DMS53 treated with DMSO at 0.1 percent for 48 hours (cell line): ENCODE measurements around the gene PTTG1IP.

ENCODE experiments used
- DNase-seq: peaks from one replicate; lab custom pipeline; 2025; ENCODE audit not compliant: unreplicated experiment; lab: John Stamatoyannopoulos, UW

The PTTG1IP gene

DNA sequence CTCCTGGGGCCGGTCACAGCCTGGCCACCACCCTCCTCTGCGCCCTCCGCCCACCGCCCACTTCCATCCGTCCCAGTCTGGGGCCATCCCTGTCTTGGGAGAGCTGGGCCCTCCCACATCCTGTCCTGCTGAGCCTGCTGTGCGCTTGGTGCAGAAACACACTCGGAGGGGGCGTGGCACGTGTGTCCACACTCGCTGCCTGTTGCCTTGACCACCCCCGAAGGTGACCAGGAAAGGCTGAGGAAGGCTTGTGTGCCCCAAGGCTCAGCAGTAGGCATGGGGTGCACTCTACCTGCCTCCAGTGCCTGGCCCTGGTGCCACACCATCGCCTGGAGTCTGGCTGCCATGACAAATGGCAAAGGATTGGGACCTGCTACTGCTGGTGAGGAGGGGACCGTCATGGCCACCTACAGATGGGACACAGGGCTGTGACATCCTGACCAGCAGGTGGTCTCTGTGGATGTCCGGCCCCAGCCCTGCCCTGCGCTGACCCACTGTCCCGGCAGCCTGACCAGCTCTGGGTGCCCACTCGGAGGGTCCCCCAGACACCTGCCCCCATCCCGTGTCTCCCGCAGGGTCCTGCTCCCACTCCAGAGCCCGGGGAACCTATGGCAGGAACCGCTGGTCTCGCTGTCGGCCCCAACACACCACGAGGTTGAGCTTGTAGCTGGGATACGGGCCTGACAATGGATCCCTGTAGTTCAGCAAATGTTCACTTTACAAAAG is 23.2 kb upstream of the PTTG1IP start:
- DNase-seq = no peak

DNA sequence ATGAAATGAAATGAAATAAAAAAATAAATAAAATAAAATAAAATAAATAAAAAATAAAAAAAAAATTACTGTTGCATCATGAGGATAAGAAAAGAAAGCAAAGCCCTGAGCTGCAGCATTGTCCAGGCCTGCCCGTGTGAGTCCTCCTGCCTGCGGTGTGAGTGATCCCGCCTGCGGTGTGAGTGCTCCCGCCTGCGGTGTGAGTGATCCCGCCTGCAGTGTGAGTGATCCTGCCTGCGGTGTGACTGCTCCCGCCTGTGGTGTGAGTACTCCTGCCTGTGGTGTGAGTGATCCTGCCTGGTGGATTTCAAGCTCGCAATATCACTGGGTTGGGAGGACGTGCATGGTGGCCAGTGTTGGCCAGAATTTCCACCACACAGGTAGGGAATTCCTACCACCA is 22.4 kb upstream of the PTTG1IP start:
- DNase-seq = no peak

DNA sequence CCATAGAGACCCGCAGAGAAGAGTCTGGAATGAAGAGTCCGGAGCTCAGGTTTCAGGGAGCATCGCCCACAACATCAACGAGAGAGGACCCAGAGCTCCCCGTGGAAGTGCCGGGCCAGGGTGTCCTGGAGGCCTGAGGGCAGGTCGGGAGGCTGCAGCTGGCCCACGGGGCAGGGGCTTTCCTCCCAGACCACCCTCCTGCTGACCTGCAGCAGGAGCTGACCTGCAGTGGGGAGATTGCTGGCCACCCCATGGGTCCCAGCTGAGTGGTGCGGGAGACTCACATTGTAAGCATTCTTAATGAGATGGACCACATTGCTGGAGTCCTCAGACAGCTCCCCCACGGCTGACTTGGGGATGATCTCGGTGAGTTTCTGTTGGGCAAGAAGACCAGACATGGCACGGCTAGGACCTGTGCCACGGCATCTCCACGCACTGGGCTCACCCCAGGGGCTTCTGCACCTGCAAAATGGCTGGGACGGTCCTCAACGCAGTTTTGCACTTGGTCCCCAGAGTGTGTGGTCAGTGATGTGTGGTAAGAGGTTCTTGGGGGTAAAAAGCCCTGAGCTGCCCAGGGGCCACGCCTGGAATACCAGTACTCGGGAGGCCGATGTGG is 21.3 kb upstream of the PTTG1IP start:
- no peak for DNase-seq

DNA sequence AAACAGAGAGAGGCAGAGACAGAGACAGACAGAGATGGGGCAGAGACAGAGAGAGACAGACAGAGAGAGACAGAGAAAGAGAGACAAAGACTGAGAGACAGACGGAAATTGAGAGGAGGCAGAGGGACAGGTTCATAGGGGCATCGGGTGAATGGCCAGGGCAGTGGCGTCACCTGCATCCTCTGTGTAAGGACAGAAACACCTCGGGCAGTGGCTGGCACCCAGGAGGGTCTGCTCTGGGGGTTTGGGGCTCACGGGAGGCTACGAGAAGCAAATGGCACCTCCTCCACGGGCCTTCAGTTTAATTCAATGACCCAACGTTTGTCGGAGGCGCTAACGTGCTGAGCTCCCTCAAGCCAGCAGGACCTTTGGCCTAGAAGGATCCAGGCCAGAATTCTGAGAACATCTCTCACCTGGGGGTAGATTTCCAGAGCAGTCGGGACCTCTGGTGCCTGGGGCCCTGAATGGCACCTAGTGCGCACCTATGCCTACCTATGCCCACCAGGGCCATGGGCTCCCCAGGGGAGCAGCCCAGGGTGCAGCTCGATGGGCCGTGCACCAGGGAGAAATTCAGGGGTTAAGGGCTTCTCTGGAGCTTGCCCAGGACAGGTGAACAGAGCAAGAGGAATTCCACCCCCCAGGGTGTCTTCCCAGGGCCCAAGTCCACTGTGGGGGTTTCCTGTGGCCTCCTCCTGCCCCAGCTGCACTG is 20.6 kb upstream of the PTTG1IP start:
- no peak for DNase-seq

DNA sequence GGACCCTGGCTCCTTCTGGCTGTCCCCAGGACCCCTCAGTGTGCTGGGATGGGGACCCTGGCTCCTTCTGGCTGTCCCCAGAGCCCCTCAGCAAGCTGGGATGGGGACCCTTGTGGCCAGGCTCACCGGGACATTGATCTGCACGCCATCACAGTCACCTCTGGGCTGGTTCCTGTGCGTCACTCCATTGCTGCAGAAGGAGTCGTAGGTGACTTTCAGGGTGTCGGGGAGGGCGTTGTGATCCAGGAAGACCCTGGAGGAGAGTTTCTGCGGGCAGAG is 19.7 kb upstream of the PTTG1IP start:
- no peak for DNase-seq

DNA sequence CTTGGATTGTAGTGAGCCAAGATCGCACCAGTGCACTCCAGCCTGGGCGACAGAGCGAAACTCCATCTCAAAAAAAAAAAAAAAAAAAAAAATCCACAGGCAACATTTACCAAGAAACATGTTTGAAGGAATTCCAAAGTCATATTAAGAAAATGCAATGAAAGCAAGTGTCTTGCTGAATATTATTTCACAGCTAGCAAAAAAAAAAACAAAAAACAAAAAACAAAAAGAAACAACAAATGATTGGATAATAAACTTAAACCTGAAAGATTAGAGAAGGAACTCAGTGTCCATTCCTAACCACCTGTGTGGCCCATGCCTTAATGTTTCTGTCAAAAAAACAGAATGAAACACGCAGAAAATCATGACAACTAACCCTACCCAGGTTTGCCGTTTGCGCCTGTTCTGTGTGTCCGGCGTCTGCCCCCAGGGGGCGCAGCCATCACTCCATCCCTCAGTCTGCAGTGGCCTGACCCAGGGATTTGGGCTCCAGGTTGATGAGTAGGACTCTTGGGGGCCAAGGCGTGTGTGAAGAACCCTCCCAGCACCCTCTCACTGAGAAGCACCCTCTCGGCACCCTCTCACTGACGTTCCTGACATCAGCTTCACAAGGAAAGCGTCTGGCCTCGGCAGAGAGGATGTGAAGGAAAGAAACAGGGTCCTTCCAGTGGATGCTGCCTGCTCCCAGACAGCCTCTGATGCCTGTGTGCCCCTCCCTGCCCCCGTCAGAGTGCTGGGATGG is 19.2 kb upstream of the PTTG1IP start:
- DNase-seq = no peak

DNA sequence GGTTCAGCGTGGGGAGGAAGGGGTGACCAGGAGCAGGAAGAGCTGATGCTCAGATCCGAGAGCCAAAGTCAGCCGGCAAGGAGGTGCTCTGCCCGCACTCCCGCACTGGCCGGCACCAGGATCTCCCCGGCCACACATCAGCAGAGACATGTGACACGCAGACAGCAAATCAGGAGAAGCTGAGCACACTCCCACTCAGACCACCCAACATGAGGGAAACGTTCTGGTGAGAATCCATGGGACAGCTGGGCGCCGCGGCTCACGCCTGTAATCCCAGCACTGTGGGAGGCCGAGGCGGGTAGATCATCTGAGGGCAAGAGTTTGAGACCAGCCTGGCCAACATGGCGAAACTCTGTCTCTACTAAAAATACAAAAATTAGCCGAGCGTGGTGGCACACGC is 18.6 kb upstream of the PTTG1IP start:
- no peak for DNase-seq

DNA sequence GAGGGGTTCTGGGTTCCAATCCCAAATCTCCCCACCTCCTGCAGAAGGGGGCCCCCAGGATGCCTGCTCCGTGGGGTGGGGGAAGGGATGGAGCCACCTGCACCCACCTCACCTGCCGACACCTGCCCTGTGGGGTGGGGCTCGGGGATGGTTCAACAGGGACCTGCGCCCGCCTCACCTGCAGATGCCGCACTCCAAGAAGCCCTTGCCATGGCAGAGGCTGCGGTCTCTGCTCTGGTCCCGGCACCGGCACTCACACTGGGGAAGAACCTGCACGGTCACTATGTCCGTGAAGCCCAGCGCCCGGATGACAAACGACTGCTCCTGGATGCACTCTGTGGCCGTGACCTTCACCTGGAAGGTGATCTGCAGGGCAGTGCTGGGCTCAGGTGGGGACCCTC is 18.1 kb upstream of the PTTG1IP start:
- DNase-seq = no peak

DNA sequence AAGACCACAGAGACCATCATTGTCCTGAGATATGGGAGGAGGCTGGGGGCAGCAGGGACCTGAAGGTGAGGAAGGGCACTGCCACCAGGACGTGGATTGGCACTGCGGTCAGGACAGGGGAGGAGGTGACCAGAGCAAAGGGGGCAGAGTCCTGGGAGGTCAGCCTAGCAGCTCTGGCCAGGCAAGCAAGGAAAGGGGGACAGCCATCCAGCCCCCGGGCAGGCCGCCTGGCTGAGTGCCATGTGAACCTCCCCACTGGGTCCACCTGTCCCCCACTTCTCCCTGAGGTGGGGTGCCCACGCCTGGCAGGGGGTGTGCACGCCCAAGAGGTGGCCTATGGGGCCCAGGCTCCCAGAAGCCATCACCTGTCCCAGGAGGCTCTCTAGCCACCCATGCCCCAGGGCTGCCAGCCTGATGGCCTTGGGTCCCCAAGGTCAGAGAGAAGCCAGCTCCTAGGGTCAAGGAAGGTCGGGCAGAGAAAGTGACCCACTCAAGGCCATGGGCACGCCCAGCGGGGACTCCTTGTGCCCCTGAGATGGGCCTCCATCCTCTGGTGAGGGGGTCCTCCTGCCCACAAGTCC is 17.6 kb upstream of the PTTG1IP start:
- DNase-seq = no peak

DNA sequence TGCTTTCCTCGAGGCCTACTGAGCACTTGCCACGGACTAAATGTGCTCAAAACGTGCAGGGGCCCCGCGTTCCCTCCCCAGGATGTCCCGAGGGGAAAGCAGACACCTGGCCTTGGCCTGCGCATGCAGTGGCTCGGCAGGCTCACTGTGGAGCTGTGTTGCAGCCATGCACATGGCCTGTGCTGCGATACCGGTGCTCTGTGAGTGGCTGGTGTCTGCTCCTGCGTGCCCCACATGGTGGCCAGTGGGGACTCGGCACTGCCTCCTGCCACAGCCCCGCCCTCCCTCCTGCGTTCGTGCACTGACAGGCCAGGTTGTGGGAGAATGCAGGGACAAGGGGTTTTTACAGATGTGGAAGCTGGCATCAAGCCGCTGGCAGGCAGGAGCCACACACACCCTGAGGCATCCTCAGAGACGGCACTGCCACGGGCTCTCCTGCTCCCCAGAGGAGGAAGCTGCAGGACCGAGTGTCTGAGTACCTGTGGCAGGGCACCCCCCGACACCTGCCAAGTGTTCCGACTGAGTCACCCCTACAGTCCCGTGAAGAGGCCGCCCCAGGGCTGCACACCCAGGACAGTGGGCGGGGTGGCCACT is 16.9 kb upstream of the PTTG1IP start:
- DNase-seq = no peak

DNA sequence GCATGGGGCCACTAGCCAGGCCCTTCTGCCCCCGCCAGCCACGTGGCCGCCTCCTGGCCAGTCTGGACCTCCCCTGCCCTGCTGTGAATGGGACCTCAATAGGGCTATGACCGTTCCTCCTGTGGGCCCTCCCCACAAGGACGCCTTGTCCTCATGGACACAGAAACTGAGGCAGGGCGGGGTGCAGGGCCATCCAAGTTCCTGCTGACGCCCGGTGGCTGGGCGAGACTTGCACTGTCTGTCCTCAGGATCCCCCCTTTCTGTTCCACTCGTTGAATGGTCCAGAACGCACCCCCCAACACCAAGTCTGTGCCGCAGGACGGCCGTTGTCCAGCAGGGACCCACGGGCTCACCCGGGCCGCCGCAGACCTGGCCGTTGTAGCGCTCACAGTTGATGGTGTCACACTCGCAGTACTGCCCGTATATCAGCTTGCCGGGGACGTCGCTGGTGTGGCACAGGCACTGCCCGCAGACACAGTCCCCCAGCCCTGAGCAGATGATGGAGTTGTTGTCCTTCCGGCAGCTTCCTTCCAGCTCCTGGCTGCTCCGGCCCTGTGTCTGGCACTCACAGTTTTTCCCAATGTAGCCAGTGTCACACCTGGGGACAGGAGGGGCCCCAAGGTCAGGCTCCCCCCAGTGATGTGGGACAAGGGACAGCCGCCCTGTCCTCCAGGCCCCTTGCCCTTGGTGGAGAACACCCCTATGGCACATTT is 16.3 kb upstream of the PTTG1IP start:
- DNase-seq = no peak

DNA sequence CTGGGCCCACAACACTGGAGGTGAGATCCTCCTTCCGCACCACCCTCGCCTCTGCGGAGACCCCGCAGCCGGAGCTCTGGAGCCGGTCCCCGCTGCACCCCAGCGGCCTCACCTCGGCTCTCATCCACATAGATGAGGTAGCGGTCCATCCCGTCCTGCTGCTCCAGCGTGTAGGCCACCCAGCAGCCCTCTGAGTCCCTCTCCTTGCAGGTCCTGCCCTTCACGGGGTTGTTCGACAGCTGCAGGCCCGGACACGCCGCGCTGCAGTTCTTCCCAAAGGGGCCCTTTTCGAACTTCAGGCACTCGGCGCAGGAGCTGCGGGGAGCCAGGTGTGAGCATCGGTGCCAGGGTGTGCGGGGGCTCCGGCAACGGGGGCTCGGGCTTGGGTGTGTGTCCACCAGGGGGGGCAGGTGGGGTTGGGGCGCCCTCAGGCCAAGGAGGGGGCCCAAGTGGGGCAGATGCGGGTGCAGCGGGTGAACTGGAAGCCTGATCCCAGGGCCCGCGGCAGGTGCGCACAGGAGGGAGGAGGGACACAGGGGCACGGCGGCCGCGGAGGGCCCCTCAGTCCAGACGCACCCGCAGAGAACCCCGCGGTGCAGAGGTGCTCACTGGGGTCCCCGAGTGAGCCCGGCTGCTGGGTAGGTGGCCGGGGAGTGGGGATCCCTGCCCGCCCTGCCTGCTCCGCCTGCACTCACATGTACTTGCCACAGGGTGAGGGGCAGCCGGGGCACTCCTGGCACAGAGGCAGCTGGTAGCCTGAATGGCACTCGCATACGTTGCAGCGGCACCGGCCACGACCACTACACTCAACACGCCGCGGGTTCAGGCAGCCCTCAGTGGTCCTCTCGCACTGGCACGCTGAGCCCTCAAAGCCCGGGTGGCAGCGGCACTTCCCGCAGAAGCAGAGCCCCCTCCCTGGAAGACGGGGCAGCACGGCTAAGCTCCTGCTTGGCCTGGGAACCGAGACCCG is 15.4 kb upstream of the PTTG1IP start:
- DNase-seq = no peak

DNA sequence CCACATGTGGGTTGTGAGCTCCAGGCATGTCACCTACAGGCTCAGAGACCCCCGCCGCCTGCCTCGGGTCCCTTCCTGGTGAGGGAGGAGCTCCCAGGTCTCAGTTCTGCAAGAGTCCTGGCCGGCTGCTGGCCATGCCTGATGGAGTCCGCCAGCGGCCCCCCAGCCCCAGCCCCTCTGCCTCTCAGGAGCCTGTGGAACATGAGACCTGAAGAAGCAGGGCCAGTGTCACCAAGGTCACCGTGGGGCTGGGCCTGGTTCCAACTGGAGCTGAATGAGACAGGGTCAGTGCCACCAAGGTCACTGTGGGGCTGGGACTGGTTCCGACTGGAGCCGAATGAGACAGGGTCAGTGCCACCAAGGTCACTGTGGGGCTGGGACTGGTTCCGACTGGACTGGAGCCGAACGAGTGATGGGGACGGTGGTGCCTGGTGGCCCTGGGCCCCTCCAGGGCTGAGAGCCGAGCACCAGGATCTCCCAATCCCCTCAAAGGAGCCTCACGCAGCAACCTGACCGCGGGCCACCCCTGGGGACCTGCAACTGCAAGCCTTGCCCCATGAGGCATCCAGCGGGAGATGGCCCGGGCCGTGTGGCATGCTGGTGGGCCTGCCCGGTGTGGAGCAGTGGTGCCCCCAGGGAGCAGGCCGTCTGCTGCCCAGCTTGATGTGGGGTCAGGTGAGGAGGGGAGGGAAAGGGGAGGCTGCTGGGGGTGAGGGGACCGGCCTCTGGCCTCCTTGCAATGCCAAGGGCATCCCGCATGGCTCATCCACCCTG is 14.5 kb upstream of the PTTG1IP start:
- DNase-seq = no peak

DNA sequence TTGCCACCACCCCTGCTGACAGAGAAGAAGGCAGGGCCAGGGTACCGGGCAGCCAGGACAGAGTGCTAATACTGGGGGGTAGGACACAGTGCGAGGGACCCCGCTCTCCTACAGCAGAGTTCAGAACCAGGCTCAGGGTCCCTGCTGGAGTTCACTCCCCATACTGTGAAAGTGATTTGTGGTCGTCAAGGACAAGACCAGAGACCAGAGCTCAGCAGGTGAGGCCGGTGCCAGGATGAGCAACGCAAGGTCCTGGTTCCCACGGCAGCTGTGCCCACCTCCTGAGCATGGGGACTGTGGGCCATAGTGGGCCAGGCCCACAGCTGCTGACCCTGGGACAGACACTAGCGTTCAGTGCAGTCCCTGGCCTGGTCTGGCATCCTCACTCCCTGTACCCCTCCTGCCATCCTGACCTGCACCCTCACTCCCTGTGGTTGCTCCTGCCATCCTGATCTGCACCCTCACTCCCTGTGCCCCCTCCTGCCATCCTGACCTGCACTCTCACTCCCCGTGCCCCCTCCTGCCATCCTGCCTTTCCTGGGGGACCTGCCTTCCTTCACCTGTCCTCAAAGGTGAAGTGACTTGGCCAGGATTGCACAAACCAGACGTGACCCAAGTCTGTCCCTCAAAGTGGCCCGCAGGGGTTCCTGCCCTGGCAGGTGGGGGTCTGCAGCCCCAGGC is 13.8 kb upstream of the PTTG1IP start:
- DNase-seq = no peak

DNA sequence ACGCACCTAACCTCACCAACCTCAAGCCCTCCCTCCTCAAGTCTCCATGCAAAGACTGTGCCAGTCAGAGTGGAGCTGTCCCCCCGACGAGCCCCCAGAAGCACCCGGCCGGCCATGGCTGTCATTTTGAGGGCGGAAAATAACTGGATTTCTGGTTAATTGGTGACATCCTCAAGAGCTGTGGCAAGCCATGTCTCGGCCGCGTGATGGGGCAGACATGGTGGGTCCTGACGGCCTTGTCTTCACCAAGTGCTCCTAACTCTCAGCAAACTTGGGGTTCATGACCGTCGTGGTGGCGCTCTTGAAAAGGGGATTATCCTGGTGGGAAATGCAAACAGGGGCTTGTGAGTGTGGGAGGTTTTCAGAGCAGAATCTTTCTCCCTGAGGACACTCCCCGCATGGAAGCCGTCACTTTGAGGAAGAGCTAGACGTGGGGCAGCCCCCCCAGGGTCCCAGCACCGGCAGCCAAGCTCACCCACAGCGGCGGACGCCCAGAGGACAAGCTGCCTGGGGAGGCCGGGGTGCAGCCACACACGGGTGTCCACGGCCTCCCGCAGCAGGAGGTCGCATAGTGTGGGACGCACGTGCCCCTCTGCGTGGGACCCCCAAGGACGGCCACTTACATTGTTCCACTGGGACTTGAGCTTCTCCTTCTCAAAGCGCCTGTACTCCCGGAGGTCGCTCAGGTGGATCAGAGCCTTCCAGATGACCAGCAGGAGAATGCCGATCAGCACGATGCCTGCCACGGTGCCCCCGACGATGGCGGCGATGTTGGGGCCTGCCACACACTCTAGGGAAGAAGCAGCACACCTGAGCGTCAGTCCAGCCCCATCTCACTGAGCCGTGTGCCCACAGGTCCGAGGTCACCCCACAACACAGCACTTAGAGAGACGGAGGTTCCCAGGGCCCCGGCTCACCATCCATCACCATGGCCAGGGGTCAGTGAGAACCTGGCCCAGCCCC is 12.9 kb upstream of the PTTG1IP start:
- no peak for DNase-seq

DNA sequence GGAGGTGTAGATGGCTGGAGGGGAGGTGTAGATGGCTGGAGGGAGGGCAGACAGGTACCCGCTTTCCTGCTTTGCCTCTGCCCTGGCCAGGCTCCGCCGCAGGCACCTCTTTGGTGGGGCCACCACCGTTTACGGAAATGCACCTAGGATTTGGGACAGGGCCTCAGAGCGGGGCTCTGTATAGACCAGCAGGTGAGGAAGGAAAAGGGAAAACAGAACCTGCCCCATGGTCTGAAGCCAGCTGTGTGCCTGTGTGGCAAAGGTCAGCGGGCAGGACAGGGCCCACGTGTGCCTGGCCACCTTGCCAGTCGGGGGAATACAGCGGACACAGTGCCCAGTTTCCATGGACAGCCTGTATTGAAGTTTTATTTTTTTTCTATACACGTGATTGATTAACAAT is 12.1 kb upstream of the PTTG1IP start:
- no peak for DNase-seq

DNA sequence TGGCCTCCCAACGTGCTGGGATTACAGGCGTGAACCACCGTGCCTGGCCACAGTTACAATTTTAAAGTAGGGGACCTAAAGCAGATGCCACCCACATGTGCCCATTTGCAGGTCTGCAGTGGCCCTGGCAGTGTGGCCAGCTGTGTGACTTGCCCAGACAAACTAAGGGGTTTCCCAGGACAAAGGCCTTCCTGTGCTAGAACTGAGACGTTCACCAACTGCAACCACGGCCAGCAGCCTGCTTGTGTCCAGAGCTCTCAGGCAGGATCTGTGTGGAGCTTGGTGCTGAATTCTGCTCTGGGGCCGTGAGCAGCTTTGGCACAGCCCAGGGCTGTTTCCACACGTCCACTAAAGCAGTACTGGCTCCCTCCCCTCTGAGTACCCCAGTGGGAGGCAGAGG is 10.6 kb upstream of the PTTG1IP start:
- no peak for DNase-seq
